SK-N-DZ (cell line): ENCODE results near the gene CCNB1IP1.

Source experiments
- small RNA-seq, 2 experiments: library from RNA; depleted of rRNA; stranded (forward); fragments of <200 nt; gene quantifications; one replicate each; pipeline ENCODE3, GENCODE V24; 2014

CCNB1IP1 gene

Small RNAs within 50 kb of the gene (small RNA-seq; reads per million reads assigned to genes)
- 0.35 to 0.58 reads per million in 2 experiments for gene SNORA79B
- gene SNORD126 = 52.6 to 1,299 reads per million in 2 experiments
